MM.1S (cell line): ENCODE measurements around the gene IER2.
"Not testable (repeated sequence)": the region's sequence is repeated elsewhere in the genome, so short reads cannot be mapped to it uniquely, and the experiment has no call there.

Experiments used
- EZH2 ChIP-seq: fragments of 300-600 bp; sonication (generic); optimal IDR thresholded peaks from 2 replicates; pipeline ENCODE3; 2017; ENCODE audit warnings: low read depth, mild to moderate bottlenecking, antibody characterized with exemption, low read length, mixed read lengths
- TF ChIP-seq, protein P1 (sequence below): fragments of 300-600 bp; sonication (generic); IDR thresholded peaks from 2 replicates; pipeline ENCODE4 v1.5.1; 2016; ENCODE audit warnings: antibody characterized with exemption, low read length, mixed read lengths

DNA sequence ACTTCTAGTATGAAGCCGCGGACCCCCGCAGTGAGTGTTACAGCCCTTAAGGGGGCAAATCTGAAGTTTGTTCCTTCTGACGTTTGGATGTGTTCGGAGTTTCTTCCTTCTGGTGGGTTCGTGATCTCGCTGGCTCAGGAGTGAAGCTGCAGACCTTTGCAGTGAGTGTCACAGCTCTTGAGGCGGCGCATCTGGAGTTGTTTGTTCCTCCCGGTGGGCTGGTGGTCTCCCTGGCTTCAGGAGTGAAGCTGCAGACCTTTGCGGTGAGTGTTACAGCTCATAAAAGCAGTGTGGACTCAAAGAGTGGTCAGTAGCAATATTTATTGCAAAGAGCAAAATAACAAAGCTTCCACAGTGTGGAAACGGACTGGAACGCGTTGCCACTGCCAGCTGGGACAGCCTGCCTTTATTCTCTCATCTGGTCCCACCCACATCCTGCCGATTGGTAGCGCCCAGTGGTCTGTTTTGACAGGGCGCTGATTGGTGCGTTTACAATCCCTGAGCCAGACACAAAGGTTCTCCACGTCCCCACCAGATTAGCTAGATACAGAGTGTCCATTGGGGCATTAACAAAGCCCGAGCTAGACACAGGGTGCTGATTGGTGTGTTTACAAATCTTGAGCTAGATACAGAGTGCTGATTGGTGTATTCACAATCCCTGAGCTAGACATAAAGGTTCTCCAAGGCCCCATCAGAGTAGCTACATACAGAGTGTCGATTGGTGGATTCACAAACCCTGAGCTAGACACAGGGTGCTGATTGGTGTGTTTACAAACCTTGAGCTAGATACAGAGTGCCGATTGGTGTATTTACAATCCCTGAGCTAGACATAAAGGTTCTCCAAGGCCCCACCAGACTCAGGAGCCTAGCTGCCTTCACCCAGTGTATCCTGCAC is 35.8 kb downstream of the IER2 start:
- TF ChIP-seq, protein P1, sequence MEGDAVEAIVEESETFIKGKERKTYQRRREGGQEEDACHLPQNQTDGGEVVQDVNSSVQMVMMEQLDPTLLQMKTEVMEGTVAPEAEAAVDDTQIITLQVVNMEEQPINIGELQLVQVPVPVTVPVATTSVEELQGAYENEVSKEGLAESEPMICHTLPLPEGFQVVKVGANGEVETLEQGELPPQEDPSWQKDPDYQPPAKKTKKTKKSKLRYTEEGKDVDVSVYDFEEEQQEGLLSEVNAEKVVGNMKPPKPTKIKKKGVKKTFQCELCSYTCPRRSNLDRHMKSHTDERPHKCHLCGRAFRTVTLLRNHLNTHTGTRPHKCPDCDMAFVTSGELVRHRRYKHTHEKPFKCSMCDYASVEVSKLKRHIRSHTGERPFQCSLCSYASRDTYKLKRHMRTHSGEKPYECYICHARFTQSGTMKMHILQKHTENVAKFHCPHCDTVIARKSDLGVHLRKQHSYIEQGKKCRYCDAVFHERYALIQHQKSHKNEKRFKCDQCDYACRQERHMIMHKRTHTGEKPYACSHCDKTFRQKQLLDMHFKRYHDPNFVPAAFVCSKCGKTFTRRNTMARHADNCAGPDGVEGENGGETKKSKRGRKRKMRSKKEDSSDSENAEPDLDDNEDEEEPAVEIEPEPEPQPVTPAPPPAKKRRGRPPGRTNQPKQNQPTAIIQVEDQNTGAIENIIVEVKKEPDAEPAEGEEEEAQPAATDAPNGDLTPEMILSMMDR, result not testable (repeated sequence)
- not testable (repeated sequence) for TF ChIP-seq EZH2
